ENCODE results near the gene GNB5. TPM values are rescaled to one million over a fixed set of nuclear protein-coding genes. Genes with fewer than 3 reads are reported as not detected.

GNB5 gene
- total RNA-seq, 1 donor from 2014 or later, result 30.9 TPM

GRCh38 chr15:52207191-52207590 is 16.0 kb upstream of the GNB5 start:
- no peak for DNase-seq (ENCODE audit: low read depth in 2 of 2)

- DNase-seq (ENCODE audit: low read depth in 2 of 2), result no peak
Measured at GRCh38 chr15:52206446-52206845, 15.3 kb upstream of the GNB5 start.

- DNase-seq (ENCODE audit: low read depth in 2 of 2), result no peak
Measured at GRCh38 chr15:52204657-52205056, 13.5 kb upstream of the GNB5 start.

GRCh38 chr15:52200831-52201365 is 9.7 kb upstream of the GNB5 start:
- DNase-seq (ENCODE audit: low read depth in 2 of 2), result peak; percentile 7 to 16

GRCh38 chr15:52199271-52199670 is 8.1 kb upstream of the GNB5 start:
- DNase-seq (ENCODE audit: low read depth in 2 of 2), result no peak

- DNase-seq (ENCODE audit: low read depth in 2 of 2), result no peak
Measured at GRCh38 chr15:52196891-52197290, 5.7 kb upstream of the GNB5 start.

GRCh38 chr15:52193791-52194190 is 2.6 kb upstream of the GNB5 start:
- DNase-seq (ENCODE audit: low read depth in 2 of 2), result no peak

GRCh38 chr15:52193321-52193720 is 2.1 kb upstream of the GNB5 start:
- no peak for DNase-seq (ENCODE audit: low read depth in 2 of 2)

- DNase-seq (ENCODE audit: low read depth in 2 of 2), result no peak
Measured at GRCh38 chr15:52186651-52187486, 4.3 kb downstream of the GNB5 start.

GRCh38 chr15:52185151-52185561 is 6.0 kb downstream of the GNB5 start:
- DNase-seq (ENCODE audit: low read depth in 2 of 2), result no peak

- no peak for DNase-seq (ENCODE audit: low read depth in 2 of 2)
Measured at GRCh38 chr15:52184721-52185120, 6.5 kb downstream of the GNB5 start.

- DNase-seq (ENCODE audit: low read depth in 2 of 2), result peak; percentile 22 to 48
Measured at GRCh38 chr15:52183562-52184173, 7.5 kb downstream of the GNB5 start.

GRCh38 chr15:52181938-52182780 is 9.0 kb downstream of the GNB5 start:
- DNase-seq (ENCODE audit: low read depth in 2 of 2), result no peak

- DNase-seq (ENCODE audit: low read depth in 2 of 2), result no peak
Measured at GRCh38 chr15:52180851-52181450, 10.2 kb downstream of the GNB5 start.

- no peak for DNase-seq (ENCODE audit: low read depth in 2 of 2)
Measured at GRCh38 chr15:52180196-52180835, 10.9 kb downstream of the GNB5 start.

- DNase-seq (ENCODE audit: low read depth in 2 of 2), result peak; percentile 65 to 86
Measured at GRCh38 chr15:52179278-52180195, 11.7 kb downstream of the GNB5 start.

GRCh38 chr15:52178765-52179164 is 12.4 kb downstream of the GNB5 start:
- no peak for DNase-seq (ENCODE audit: low read depth in 2 of 2)

- DNase-seq (ENCODE audit: low read depth in 2 of 2), result no peak
Measured at GRCh38 chr15:52172869-52173268, 18.3 kb downstream of the GNB5 start.

- DNase-seq (ENCODE audit: low read depth in 2 of 2), result no peak
Measured at GRCh38 chr15:52171807-52172206, 19.4 kb downstream of the GNB5 start.

- DNase-seq (ENCODE audit: low read depth in 2 of 2), result peak; percentile 24 to 52
Measured at GRCh38 chr15:52171386-52171785, 19.8 kb downstream of the GNB5 start.

Data from dermis microvascular lymphatic vessel endothelial cell (primary cell).